Endodermal cell (in vitro differentiated cells): ENCODE data around the gene TTC28. TPM values are rescaled to one million over a fixed set of nuclear protein-coding genes. Genes with fewer than 3 reads are reported as not detected.

Source experiments
- DNase-seq: peaks from one replicate; pipeline ENCODE4 v3.0.0-alpha.2; 2017
- H3K27ac ChIP-seq: 2 replicates; pipeline ENCODE4 v1.5.1; 2013; ENCODE audit warnings: mild to moderate bottlenecking, low read depth, low read length, moderate library complexity
- H3K27me3 ChIP-seq: 2 replicates; pipeline ENCODE4 v1.6.1; 2013; ENCODE audit warnings: mild to moderate bottlenecking, low read length, moderate library complexity; ENCODE audit not compliant: insufficient read depth, control insufficient read depth, poor library complexity, severe bottlenecking
- H3K36me3 ChIP-seq: 2 replicates; pipeline ENCODE4 v1.7.0; 2013; ENCODE audit warnings: mild to moderate bottlenecking, low read length, moderate library complexity; ENCODE audit not compliant: control insufficient read depth, insufficient read depth
- H3K4me1 ChIP-seq: one replicate; pipeline ENCODE4 v1.7.0; 2013; ENCODE audit warnings: low read length; ENCODE audit not compliant: control insufficient read depth, insufficient read depth
- H3K4me3 ChIP-seq: 2 replicates; pipeline ENCODE4 v1.5.1; 2013; ENCODE audit warnings: mild to moderate bottlenecking, low read length, moderate library complexity
- H3K9ac ChIP-seq: 2 replicates; pipeline ENCODE4 v1.6.1; 2013; ENCODE audit warnings: mild to moderate bottlenecking, low read length, moderate library complexity; ENCODE audit not compliant: poor library complexity, severe bottlenecking; ENCODE audit errors: extremely low read depth
- H3K9me3 ChIP-seq: 2 replicates; pipeline ENCODE4 v1.6.1; 2013; ENCODE audit warnings: mild to moderate bottlenecking, low read length, moderate library complexity; ENCODE audit not compliant: control insufficient read depth
- H3K27ac Mint-ChIP-seq: 2 replicates; pipeline ENCODE4 v1.8.0; 2020; ENCODE audit warnings: mixed read lengths
- H3K27me3 Mint-ChIP-seq: 2 replicates; pipeline ENCODE4 v1.8.0; 2021; ENCODE audit warnings: mild to moderate bottlenecking, mixed read lengths; ENCODE audit not compliant: insufficient read depth
- H3K36me3 Mint-ChIP-seq: 2 replicates; pipeline ENCODE4 v1.8.0; 2020; ENCODE audit warnings: low read depth, mixed read lengths
- H3K4me1 Mint-ChIP-seq: 2 replicates; pipeline ENCODE4 v1.8.0; 2020; ENCODE audit warnings: mixed read lengths
- H3K4me3 Mint-ChIP-seq: 2 replicates; pipeline ENCODE4 v1.8.0; 2020; ENCODE audit warnings: mild to moderate bottlenecking, moderate library complexity, mixed read lengths
- H3K9me3 Mint-ChIP-seq: 2 replicates; pipeline ENCODE4 v1.8.0; 2020; ENCODE audit warnings: mild to moderate bottlenecking, mixed read lengths
- CTCF ChIP-seq: fragments of 200-600 bp; sonication (generic); conservative IDR thresholded peaks from 2 replicates; pipeline ENCODE4 v1.5.0; 2021; ENCODE audit warnings: antibody characterized with exemption, mild to moderate bottlenecking
- WGBS, 2 experiments: methylation state at CpG; one replicate each; pipeline versions ENCODE4 v1.1.5 to v1.1.7; 2013; ENCODE audit warnings: missing lambda C conversion rate in 2 of 2, mixed read lengths in 1 of 2; ENCODE audit not compliant: insufficient coverage in 1 of 2, insufficient read length in 1 of 2; 5-methylcytosine and 5-hydroxymethylcytosine counted together
- total RNA-seq, 2 donors: library from RNA; stranded (reverse); fragmentation: NEBNext Ultra II Directional in 1 of 2; extraction: Animal tissue kit (Norgen Biotek cat#: 25700) in 1 of 2; gene quantifications; 2 replicates in 1 of 2; 3 replicates in 1 of 2; pipeline ENCODE4 v1.2.1, GENCODE V29; 2021

TTC28 gene
- total RNA-seq, 2 donors from 2014 or later, result 28.6 to 34.0 TPM

GRCh38 chr22:28244757-28245156 lies 434.9 kb downstream of the TTC28 start:
- Histone ChIP-seq H3K4me3 (no peak overlapping the region), H3K9me3 (no peaks in the 10 kb centered on the region), H3K27me3 (peaks cover 70% of the 10 kb centered on the region), H3K27ac (no peak overlapping the region), H3K36me3 (no peaks in the 10 kb centered on the region), H3K4me1 (no peaks in the 10 kb centered on the region), H3K9ac (no peak overlapping the region)
- no peak overlapping the region for H3K4me3 Mint-ChIP-seq
- H3K27me3 Mint-ChIP-seq, result peaks cover 51% of the 10 kb centered on the region
- H3K9me3 Mint-ChIP-seq, result no peaks in the 10 kb centered on the region
- H3K27ac Mint-ChIP-seq, result no peak overlapping the region
- H3K4me1 Mint-ChIP-seq, result peaks cover 19% of the 10 kb centered on the region
- no peaks in the 10 kb centered on the region for H3K36me3 Mint-ChIP-seq
- DNase-seq, result no peak
- TF ChIP-seq CTCF, result no peak
- WGBS, 2 experiments, result 89 to 92% methylated on average over 1 of the region's 1 CpG

DNA sequence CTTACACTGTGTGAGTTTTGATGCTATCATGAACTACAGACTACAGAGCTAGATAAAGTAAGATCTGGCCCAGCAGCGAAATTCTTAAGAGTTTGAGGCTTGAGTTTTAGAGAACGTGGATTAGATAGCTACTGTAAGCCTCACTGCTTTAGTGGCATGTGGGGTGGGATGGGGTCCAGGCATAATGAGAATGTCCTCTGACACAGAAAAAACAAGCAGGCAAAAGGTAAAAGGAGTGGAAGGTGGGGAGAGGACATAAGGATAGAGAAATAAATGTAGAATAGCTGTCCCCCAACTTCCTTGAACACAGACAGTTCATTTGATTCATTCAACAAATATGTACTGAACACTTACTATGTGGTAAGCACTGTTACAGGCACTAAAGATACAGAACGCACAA lies 436.1 kb downstream of the TTC28 start:
- Mint-ChIP-seq H3K4me3 (no peak overlapping the region), H3K36me3 (no peaks in the 10 kb centered on the region), H3K27me3 (peaks cover 60% of the 10 kb centered on the region), H3K4me1 (peaks cover 19% of the 10 kb centered on the region), H3K9me3 (no peaks in the 10 kb centered on the region), H3K27ac (no peak overlapping the region)
- Histone ChIP-seq H3K27ac (no peak overlapping the region), H3K9ac (no peak overlapping the region), H3K9me3 (peaks cover 4% of the 10 kb centered on the region), H3K27me3 (peaks cover 82% of the 10 kb centered on the region), H3K36me3 (no peaks in the 10 kb centered on the region), H3K4me1 (no peaks in the 10 kb centered on the region), H3K4me3 (no peak overlapping the region)
- no peak for DNase-seq
- 76 to 84% methylated on average over 2 to 3 of the region's 3 CpGs for WGBS, 2 experiments
- TF ChIP-seq CTCF, result no peak

DNA sequence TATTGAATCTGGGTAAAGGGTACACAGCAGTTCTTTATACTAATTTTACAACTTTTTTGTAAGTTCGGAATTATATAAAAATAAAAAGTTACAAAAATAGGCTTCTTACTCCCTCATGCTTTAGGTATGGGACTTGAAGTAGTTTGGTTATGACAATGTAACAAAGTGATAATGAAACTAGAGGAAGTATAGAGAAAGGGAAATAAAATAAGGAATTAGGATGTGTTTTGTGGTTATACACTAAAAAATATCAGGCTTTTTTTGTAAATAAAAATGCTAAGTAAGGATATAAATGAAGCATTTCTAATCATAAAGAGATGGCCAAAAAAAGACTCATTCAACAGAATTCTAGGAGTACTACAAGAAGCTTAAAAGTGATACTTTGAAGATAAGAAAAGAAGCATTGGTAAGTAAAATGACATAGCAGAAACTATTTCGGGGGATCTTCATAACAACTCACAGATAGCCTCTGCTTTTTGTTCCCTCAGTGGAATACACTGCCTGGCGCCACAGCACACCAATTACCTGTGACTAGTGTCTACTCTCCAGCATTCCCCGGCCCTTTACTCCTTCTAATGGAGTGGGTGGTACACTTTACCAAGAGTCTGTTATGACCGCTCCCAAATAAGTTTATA lies 437.9 kb downstream of the TTC28 start:
- Histone ChIP-seq H3K9ac (no peak overlapping the region), H3K27me3 (peaks cover 92% of the 10 kb centered on the region), H3K4me1 (no peaks in the 10 kb centered on the region), H3K4me3 (no peak overlapping the region), H3K36me3 (no peaks in the 10 kb centered on the region), H3K9me3 (peaks cover 14% of the 10 kb centered on the region), H3K27ac (no peak overlapping the region)
- Mint-ChIP-seq H3K27me3 (peaks cover 71% of the 10 kb centered on the region), H3K36me3 (no peaks in the 10 kb centered on the region), H3K9me3 (peaks cover 2% of the 10 kb centered on the region), H3K27ac (no peak overlapping the region), H3K4me1 (peaks cover 12% of the 10 kb centered on the region), H3K4me3 (no peak overlapping the region)
- 93 to 100% methylated on average over 2 to 4 of the region's 5 CpGs for WGBS, 2 experiments
- no peak for TF ChIP-seq CTCF
- no peak for DNase-seq
